Lower leg skin (tissue), 3 donors: ENCODE measurements around the gene SNU13.

ENCODE experiments used
- CTCF ChIP-seq, 3 donors: fragments of 450-650 bp; IDR thresholded peaks; one replicate each; pipeline ENCODE4 v1.5.1; 2016; ENCODE audit warnings: antibody characterized with exemption in 3 of 3, mild to moderate bottlenecking in 3 of 3, moderate library complexity in 2 of 3
- POLR2A ChIP-seq, 2 donors: fragments of 450-650 bp; IDR thresholded peaks; one replicate each; pipeline ENCODE4 v1.6.1; 2016 to 2017; ENCODE audit warnings: antibody characterized with exemption in 2 of 2, mild to moderate bottlenecking in 1 of 2, moderate library complexity in 1 of 2

GRCh38 chr22:41699264-41700107, 10.8 kb upstream of the SNU13 start, which contains the start of gene MEI1:
- TF ChIP-seq CTCF (IDR thresholded peaks at IDR 0.05) (no peak), POLR2A (IDR thresholded peaks at IDR 0.05) (no peak)
